PFSK-1 (cell line): ENCODE measurements around the gene MAPK8.

Experiments used
- POLR2AphosphoS5 ChIP-seq: IDR thresholded peaks from 2 replicates; pipeline ENCODE4 v1.6.1; 2012; ENCODE audit warnings: low read depth, mild to moderate bottlenecking, control low read depth, low read length, moderate library complexity
- REST ChIP-seq, 2 experiments: IDR thresholded peaks; 2 replicates each; pipeline versions ENCODE4 v1.6.1 to v1.8.0; 2011 to 2012; ENCODE audit warnings: low read depth in 2 of 2, low read length in 2 of 2, control low read depth in 1 of 2, inconsistent platforms in 1 of 2, mild to moderate bottlenecking in 1 of 2, moderate library complexity in 1 of 2; ENCODE audit not compliant: insufficient read depth in 1 of 2
- SIN3A ChIP-seq: IDR thresholded peaks from 2 replicates; pipeline ENCODE4 v1.6.1; 2012; ENCODE audit warnings: mild to moderate bottlenecking, low read length, moderate library complexity, borderline replicate concordance; ENCODE audit not compliant: insufficient read depth
- TAF1 ChIP-seq: IDR thresholded peaks from 2 replicates; pipeline ENCODE4 v1.6.1; 2012; ENCODE audit warnings: low read length, control low read depth, borderline replicate concordance; ENCODE audit not compliant: insufficient read depth

- TF ChIP-seq REST (IDR thresholded peaks at IDR 0.05; ENCODE audit: insufficient read depth in 1 of 2, low read depth in 2 of 2, low read length in 2 of 2) (no peak), SIN3A (no peak), TAF1 (no peak), POLR2AphosphoS5 (no peak)
Observed at GRCh38 chr10:48314107-48314506, 7.6 kb downstream of the MAPK8 start.
